Measurements from ENCODE around the gene OTX2.

DNA sequence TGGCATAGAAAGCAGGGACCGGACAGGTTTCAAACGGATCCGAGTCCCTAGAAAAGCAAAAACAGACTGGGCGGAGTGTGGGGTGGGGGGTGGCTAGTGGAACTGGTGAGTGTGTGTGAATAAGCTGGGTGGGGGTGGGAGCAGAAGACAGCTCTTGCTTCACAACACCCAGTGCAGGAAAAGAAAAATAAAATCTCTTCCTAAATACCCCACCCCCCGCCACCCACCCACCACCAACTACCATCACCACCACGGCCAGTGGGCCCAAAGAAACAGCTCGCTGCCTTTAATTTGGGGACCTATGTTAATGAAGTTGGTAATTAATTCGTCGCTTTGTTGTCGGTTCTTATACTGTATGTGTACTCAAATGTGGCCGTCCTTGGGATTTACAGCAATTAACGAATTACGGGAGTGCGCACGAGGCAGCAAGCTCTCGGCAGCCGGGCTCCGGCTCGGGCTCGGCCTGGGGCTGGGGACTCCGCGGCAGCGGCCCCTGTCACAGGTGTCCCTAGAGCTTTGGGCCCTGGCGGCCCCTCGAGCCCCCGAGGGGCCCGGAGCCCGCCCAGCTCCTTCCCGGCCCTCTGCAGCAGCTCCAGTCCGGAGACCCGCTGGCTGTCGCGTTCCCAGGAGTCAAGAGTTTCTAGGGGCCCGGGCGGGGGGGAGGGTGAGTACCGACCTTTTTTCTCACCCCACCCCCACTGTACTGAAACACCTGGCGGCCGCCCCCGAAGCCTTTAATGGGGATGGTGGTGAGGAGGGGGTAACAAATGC is 1.5 kb upstream of the OTX2 start:
- TF ChIP-seq SIN3A (IDR thresholded peaks at IDR 0.05; ENCODE audit: borderline replicate concordance, insufficient read depth, low read length) (no peak), POLR2AphosphoS5 (IDR thresholded peaks at IDR 0.05; ENCODE audit: low read depth, low read length) (no peak), TAF1 (IDR thresholded peaks at IDR 0.05; ENCODE audit: borderline replicate concordance, insufficient read depth, low read length) (no peak)
- TF ChIP-seq, protein P1, sequence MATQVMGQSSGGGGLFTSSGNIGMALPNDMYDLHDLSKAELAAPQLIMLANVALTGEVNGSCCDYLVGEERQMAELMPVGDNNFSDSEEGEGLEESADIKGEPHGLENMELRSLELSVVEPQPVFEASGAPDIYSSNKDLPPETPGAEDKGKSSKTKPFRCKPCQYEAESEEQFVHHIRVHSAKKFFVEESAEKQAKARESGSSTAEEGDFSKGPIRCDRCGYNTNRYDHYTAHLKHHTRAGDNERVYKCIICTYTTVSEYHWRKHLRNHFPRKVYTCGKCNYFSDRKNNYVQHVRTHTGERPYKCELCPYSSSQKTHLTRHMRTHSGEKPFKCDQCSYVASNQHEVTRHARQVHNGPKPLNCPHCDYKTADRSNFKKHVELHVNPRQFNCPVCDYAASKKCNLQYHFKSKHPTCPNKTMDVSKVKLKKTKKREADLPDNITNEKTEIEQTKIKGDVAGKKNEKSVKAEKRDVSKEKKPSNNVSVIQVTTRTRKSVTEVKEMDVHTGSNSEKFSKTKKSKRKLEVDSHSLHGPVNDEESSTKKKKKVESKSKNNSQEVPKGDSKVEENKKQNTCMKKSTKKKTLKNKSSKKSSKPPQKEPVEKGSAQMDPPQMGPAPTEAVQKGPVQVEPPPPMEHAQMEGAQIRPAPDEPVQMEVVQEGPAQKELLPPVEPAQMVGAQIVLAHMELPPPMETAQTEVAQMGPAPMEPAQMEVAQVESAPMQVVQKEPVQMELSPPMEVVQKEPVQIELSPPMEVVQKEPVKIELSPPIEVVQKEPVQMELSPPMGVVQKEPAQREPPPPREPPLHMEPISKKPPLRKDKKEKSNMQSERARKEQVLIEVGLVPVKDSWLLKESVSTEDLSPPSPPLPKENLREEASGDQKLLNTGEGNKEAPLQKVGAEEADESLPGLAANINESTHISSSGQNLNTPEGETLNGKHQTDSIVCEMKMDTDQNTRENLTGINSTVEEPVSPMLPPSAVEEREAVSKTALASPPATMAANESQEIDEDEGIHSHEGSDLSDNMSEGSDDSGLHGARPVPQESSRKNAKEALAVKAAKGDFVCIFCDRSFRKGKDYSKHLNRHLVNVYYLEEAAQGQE (IDR thresholded peaks at IDR 0.05; ENCODE audit: insufficient read depth in 1 of 2, low read depth in 2 of 2, low read length in 2 of 2), result no peak

Data from PFSK-1 (cell line).